SH-SY5Y (cell line): Measurements from ENCODE around the gene SPEM3.

ENCODE experiments used
- GATA2 ChIP-seq: IDR thresholded peaks from 2 replicates; pipeline ENCODE4 v1.6.1; 2011; ENCODE audit warnings: mild to moderate bottlenecking, low read depth, low read length
- GATA3 ChIP-seq: IDR thresholded peaks from 2 replicates; pipeline ENCODE4 v1.6.1; 2011; ENCODE audit warnings: low read depth, mild to moderate bottlenecking, low read length, moderate library complexity

GRCh38 chr17:7388856-7389255 is 39.8 kb upstream of the SPEM3 start:
- no peak for TF ChIP-seq GATA2
- TF ChIP-seq GATA3, result no peak
